GM21528 (cell line): ENCODE measurements around the gene COL25A1.

Source experiments
- ATAC-seq: cut with Tn5 transposase; IDR thresholded peaks from one replicate; pipeline ENCODE4 v1.9.1; 2021; ENCODE audit warnings: mild to moderate bottlenecking, moderate library complexity; ENCODE audit not compliant: unreplicated experiment, low FRiP score

The COL25A1 gene

DNA sequence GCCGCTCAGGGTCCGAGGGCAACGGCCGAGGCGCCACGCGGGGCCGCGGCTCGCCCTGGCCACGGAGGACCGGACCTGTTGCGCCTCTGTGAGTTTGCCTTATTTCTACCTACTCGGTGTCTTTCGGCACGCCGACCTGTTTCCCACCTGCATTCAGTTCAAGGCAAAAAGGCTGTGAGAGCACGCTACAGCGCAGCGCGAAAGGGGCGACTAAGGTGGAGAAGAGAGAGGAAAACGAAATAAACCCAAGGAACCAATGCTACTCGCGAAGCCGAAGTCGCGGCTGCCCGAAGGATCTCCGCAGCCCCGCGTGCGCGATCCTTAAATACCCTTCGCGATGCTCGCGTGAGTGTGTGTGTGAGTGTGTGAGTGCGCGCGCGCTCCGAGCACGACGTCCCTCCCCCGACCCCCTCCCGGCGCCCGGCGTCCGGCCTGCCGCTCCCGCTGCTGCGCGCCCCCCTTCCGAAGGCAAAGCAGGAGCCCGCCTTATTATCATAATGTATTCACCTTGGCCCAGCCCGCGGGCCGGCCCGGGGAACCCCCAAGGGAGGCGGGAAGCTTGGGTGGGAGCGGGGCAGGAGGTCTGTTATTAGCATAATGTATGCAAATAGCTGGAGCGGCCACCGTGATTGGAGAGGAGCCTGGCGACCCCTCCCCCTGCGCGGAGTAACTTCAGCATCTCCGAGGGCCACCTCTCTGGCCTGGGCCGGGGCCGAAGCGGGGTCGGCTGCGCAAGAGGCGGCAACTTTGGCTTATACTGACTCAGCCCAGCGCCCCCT is at the start of gene COL25A1:
COL25A1 (minus strand) TSS at position 298 of the 779 bp plus-strand sequence.
- ATAC-seq = no peak

DNA sequence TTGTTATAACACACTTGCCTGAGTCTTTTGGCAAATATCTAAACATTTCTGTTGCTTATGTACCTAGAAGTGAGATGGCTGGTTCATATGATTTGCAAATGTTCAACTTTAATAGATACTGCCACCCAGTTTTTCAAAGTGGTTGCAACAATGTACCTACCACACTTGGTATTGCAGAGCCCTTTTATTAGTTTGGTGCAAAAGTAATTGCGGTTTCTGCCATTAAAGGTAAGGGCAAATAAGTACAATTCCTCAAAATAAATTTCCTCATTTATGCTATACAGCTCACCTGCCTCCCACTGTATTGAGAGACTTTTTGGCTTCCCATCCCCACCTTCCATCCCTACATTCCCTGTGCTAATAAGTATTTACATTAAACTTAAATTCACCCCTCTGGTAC is 47.7 kb upstream of the COL25A1 start:
- ATAC-seq = no peak

DNA sequence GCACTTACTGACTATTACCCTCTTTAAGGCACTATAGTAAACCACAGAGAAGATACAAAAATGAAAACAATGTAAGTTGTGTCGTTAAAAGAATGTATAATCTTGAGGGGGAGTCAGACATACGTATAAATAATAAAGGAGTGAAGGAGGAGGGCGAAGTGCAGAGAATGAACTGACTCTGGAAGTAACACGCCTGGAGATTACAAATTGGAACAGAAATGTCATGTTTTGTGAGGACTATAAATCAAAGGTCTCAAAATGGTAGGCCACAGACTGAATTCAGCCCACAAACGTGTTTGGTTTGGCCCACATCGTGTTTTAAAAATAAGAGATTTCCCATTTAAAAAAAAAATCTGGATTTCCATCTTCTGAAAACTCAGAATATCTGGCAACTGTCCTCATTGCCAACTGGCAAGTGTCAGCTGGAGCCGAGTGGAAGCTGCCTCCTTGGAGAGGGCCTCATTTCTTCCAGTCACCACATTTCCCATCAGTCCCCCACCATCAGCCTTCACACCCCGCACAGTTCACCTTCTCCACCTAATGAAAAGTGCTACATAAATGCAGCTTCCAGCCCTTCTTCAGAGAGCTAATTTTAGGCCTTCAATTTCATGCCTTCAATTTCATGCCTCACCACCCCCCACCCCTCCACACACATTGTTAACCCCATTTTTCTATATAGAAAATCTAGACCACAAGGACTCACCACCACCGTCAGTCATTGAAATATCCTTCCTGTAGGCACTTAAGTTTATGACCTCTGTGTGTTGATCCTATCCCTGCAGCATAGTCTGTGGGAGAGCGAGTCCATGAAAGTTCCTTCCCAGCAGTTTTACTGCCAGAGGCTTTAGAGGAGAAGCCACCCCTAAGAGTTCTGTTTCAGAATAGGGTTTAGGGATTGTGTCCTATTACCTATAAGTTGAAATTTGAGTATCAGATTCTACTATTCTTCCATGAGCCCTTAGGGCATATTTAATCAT is 32.0 kb upstream of the COL25A1 start:
- no peak for ATAC-seq

DNA sequence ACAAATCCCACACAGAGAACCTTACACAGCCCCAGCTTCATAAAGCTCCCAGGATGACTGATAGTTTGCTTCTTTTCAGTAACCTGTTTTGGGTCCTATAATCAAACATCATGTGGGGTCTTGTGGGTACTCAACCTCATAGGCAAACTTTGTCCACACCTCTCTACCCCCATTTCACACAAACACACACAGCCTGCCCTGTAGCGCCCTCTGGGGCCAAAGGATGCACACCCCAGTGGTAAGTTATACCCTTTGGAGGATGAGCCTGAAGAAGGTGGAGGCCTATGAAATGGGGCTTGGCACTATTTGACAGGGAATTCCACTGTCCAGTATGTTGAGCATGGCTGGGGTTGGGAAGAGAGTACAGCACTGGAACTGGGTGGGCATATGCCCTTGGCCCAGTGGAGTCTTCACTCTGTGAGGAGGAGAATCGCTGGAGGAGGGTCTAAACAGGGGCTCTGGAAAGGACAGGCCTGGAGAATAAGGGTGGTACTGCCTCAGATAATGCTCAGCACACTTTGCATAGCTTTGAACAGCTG is 30.5 kb upstream of the COL25A1 start:
- ATAC-seq = no peak

DNA sequence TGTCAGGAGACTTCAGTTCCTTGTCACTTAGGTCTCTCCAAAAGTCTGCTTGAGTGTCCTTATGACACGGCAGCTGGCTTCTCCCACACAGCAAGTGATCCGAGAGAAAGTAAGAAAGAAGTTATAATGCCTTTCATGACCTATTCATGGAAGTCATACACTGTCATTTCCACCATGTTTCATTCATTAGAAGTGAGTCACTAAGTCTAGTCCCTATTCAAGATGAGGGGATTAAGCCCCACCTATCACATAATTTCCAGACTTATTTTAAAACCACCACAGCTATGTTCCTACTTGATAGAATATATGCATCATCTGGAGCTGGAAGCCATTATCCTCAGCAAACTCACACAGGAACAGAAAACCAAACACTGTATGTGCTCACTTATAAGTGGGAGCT is 25.2 kb upstream of the COL25A1 start:
- ATAC-seq = no peak

DNA sequence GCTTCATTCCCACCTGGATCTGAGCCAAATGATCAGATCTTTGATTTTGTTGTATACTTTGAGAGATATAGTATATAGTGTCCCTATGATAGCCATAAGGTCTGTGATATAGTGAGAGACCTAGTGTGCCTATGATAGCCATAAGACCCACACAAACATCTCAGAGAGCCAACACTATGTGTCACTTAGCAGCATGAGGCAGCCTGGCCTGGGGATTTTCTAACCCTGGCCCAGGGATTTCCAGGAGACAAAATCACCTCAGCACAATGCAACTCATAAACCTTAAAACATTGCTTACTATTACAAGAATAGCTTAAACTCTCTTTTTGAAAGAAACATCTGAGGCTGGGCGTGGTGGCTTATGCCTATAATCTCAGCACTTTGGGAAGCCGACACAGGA is 23.2 kb upstream of the COL25A1 start:
- ATAC-seq = no peak

DNA sequence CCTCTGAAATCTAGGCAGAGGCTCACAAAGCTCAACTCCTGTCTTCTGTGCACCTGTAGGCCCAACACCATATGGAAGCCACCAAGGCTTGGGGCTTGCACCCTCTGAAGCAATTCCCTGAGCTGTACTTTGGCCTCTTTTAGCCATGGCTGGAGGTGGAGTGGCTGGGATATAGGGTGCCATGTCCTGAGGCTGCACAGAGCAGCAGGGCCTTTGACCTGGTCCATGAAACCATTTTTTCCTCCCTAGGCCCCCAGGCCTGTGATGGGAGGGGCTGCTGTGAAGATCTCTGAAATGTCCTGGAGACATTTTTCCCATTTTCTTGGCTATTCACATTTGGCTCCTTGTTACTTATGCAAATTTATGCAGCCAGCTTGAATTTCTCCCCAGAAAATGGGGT is 20.9 kb upstream of the COL25A1 start:
- no peak for ATAC-seq

DNA sequence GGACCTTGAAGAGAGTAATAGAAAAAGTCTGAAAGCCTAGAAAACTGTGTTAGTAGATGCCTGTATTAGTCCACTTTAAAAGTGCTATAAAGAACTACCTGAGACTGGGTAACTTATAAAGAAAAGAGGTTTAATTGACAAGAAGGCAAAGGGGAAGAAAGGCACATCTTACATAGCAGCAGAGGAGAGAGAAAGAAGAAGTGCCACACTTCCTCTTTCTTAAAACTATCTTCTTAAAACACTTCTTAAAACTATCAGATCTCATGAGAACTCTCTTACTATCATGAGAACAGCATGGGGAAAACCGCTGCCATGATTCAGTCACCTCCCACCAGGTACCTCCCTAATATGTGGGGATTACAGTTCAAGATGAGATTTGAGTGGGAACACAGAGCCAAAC is 18.8 kb upstream of the COL25A1 start:
- no peak for ATAC-seq

DNA sequence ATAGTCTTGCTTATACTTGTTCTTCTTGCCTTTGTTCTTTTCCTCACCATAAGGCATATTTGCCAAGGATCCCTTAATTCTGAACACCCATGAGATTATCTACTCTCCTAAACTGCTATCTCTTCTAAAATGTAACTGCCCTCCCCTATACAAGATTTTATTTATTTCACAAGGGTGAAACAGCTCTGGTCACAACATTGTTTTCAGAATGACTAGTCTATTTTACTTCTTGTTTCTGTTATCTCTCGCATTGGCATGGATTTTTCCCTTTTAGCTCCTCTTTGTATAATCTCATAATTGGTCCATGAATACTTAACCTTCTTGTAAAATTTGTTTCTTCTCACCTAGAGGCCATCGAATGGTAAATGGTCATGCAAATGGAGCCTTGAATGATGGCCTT is 17.2 kb upstream of the COL25A1 start:
- ATAC-seq = no peak

DNA sequence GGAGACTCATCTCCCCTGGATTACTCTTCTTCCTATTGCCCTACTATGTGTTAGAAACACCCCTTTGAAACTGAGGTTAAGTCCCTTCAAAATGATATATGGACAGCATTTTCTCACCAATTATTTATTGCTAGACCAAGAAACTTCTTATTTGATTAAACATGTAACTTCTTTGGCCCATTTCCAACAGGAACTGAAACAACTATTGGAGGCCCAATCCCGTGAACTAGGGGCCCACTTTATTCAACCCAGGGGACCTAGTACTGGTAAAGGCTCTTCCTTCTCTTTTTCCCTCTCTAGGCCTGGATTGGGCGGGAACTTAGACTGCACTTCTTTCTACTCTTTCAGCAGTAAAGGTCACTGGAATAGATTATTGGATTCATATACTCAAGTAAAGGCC is 16.7 kb upstream of the COL25A1 start:
- no peak for ATAC-seq

DNA sequence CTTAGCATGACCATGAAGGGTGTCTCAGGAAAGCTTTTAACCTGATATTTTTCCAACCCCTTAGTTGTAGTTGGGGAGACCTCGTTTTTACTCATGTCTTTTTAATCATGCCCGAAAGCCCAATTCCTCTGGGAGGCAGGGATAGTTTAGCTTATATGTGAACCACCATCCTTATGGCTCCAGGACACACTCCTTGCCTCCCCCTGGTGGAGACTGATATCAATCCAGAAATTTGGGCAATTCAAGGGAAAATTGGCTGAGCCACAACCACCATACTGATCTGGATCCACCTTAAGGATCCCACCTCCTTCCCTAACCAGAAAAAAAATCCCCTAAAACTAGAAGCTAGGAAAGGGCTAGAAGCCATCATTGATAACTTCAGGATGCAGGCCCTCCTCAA is 13.4 kb upstream of the COL25A1 start:
- no peak for ATAC-seq

DNA sequence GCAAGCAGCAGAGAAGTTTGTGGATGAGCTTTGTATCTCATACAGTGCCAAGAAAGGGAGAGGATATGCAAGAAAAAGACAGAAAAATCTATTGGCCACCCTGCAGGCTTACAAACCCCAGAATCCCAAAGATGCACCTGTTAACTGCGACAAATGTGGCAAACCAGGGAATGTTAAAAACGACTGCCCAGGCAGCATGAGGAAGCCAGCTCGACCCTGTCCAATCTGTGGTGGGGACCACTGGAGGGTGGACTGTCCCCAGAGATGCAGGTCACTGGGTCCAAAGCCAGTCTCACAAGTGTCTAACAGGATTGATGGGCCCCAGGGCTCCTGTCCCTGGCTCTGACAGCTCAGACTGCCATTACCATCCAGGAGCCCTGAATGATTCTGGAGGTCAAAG is 12.9 kb upstream of the COL25A1 start:
- no peak for ATAC-seq

DNA sequence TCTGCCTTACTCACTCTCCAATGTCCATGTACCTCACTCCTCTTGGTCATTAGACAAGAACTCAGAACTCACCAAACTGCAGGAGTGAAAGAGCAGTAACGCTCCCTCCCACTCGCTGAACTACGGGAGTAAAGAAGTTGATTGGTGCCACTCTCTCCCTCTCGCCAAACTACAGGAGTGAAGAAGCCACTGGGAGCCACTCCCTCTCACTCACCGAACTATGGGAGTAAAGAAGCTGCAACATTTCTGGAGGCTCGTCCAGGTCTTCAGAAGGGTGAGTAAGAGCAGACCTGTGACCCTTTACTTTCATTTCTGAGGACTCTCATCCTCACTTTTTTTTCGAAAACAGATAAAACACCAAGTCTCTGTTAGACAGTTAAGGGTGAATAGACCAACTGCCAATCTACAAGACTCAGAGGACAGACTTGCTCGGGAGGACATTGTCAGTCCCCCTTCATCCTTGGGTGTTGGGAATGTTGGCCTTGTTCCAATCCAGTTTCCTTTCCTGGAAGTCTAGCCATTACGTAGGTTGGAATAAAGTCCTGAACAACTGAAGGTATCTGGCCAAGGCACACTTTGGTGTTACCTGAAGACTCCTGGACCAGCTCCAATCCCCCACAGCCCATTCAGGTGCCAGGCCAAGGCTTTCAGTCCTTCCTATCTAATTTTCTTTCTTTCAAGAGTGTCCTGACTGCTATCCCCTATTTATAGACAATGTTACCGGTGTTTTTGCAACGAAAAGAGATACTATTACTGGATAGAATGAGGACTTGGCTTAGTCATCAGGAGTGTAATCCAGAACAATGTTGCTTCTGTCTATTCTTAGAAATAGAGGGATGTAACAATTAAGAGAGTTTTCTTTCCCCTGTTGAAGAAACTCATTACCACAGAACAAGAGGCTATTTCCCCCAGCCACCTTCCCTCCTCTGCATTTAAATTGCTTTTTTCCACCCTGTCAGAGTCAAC is 11.0 kb upstream of the COL25A1 start:
- no peak for ATAC-seq

DNA sequence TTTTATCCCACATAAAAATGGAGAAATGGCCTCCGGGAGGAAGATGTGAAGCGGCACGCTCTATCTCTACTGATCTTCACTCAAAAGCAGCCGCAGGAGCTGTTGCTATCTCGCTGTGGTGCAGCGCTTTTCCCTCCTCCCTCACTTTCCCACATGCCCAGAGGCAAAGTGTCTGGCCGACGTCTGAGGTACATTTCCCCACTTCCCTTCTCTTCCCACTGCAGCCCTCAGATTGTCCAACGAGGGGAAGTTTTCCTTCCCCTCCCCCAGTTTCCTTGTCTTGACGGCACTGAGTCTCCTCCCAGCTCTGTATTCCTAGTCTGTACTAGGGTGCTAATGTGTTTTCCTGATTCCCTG is 660 bp upstream of the COL25A1 start:
- no peak for ATAC-seq

DNA sequence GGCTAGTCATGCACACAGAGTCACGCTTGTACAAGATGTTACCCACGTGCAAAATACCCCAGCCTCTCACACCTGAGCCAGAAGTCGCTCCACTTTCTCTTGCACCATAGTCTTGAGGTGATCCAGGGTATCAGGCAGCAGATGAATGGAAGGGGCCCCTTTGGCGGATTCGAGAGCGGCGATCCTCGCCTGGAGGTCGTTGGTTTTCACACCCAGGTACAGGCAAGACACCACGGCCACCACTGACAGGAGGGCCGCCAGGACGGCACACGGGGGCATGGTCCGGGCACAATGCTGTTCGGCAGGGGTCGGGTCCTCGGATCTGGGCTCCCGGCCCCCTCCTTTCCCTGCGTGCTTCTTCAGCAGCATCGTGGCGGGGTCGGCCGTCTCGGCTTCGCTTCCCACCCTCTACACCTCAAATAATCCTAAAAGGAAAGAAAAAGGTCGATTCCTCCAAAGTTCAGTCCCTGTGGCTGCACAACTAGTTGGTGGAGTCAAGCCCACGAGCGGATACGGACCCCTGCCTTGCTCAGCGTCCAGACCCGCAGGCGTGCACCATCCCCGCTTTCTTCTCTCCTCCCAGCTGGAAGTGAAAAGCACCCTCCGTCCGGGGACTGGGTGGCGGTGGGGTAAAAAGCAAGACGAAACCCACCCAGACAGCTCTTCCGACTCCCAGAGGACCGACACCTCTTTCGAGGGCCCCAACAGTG is 652 bp downstream of the COL25A1 start:
- no peak for ATAC-seq

DNA sequence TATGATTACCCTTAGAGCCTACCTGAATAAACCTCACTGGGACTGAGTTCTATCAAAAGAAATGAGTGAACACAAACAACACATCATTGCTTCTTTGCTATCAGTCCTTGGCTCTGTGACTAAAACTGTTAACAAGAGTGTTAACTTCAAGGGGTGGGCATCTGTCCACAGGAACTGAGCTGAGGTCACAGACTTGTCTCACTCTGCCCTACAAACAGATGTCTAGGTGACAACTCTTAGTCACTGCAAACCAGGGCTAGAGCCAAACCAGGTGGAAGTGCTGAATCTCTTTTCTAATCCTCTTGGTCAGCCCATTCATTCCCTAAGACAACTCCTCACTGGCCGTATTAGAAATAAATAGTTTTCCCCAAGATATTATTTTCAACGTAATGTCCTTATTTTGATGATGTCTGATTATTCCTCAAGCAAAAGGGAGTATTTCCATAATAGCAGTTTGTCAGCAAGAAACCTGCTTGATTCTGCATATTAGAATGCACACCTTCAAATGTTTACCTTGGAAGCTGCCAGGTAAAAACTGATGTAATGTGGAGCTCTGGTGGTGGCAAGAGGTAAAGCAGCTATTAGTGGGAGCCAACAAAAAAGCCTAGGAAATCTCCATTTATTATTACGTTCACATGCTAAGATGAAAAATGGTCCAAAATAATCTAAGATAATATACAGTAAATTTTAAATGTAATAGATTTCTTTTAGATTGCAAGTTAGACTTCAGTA is 4.0 kb downstream of the COL25A1 start:
- ATAC-seq = no peak

DNA sequence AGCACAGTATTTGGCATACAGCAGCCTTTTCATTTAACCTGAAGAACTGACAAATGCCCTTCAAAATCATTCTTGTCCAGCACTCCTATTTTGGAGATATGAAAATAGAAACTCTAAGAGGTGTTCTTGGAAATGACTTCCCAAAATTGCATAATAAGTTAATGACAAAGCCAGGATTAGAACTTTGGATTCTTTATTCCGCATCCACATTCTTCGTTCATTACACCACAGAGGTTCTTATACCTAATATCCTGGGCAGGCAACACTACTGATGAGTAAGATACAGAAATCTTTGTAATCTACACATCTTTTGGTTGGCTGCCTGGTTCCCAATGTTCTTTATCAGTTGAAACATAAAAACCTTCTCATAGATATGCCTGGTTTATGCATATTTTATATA is 5.9 kb downstream of the COL25A1 start:
- no peak for ATAC-seq

DNA sequence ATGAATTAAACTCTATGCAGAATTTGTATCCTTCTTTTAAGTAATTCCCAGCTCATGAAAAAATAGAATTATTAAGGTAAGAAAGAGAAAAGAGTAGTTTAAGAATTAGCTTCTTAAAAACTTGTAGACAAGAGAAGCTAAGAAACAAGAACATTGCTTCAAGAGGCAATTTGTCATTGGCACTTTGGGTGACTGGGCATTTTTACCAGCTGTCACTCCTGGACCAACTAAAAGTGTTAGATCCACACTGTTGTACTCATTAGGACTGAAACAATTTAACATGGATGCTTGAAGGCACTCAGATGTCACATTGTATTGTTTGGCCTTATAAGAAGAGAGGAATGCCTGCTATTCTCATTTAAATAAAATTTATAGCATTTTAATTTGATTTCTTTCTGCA is 7.4 kb downstream of the COL25A1 start:
- ATAC-seq = no peak

DNA sequence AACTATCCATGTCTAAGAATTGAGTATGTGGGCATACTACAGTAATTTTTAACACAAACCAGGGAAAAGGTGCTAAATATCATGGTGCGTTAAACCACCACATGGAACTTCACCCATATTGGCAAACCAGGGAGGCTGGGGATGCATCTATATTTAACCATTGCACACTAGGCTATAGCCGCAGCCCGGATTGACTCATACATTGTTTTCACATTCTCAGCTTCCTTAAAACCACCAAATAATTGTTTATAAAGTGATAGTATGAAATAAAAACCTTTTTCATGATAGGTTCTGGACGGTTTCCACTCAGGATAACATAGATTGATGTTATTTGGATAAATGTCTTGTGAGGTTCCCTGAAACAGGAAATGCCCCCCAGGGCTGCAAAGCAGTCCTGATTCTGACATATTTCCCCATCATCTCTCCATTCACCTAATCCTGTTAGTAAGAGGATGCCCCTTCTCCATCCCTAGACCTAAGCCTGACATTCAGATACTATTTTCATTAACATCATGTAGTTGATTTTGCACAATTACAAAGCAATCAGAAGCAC is 7.9 kb downstream of the COL25A1 start:
- no peak for ATAC-seq
